Stimulated activated CD8-positive, alpha-beta memory T cell treated with anti-CD3 and anti-CD28 coated beads, Interleukin-7, amount 100 ng/mL, for 48 hours (primary cell): ENCODE results near the gene SNN.

Experiments
- DNase-seq, 2 donors: peaks; one replicate each; pipeline ENCODE4 v3.0.0-alpha.2; 2020; ENCODE audit warnings: low read depth in 1 of 2; ENCODE audit errors: extremely low read depth in 1 of 2

SNN gene

DNA sequence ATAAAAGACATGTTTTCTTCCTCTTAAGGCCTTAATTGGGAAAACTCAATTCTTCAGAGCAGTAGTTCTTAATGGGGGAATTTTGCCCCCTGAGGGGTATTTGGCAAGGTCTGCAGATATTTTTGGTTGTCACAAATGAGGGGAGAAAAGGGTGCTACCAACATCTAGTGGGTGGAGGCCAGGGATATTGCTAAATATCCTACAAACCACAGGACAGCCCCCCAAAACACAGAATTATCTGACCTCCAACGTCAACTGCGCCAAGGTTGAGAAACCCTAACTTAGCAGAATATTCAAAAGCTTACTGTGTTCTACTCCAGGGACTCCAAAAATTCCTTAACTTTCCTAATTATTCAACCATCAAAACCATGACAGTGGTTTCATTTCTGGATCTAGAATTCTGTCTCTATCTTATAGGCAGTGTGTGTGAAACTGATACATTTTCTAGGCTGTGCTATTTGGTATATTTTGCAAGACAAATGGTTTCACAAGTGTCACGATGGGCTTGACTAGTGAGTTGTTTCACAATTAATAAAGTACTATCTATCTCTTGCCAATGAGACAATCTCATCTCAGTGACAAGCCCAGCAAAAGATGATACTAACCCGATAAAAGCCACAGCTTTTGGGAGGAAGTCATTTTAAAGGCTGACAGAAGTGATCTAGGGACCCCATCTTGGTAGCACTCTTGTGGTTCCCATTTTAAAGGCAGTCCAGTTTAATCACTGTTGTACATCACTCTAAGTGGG, 59.7 kb downstream of the SNN start:
- DNase-seq: no peak
